ENCODE data around the gene PLXNA2.

Gene PLXNA2

DNA sequence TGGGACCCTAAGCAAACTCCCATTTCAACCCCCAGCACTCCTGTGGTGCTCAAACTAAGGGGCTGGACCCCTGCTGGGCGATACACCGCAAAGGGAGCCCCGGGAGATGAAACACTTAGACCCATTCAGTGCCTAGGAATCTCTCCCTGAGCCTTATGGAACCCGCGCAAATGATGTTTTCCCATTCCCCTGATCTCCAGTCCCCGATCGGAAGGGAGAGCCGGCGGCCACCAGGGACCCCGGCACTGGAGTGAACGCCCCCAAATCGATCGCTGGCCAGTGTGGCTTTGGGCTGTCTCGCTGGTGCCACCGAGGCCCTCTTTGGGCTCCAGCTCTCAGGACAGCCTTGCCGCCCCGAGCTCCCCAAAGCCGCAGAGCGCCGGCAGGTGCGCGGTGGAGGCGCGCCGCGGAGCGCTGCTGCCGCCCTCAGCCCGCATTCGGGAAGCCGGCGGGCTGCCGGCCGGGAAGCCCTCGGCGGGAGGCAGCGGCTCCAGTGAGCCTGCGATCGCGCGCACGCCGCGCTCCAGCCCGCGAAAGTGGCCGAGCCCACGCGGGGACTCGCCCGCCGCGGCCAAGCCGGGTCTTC lies 1.1 kb downstream of the PLXNA2 start:
- no peak for DNase-seq (ENCODE audit: low read depth)

DNA sequence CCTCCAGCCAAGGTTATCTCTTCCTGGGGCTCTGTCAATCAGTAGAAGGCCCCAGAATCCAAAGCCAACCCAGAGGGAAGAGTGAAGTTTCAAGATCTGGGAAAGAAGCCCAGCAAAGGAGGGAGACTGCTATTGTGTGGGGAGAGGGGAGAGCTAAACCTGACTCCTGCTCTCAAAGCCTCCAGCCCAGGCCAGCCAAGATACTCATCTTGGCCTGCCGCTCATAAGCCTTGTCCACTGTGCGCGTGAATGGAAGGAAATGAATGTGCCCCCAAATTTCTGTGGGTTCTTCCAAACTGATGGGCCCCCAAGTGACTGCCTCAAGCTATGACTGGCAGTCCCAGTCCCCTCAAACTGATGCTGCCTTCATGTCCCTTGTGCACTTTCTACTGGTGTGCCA lies 2.0 kb downstream of the PLXNA2 start:
- no peak for DNase-seq (ENCODE audit: low read depth)

DNA sequence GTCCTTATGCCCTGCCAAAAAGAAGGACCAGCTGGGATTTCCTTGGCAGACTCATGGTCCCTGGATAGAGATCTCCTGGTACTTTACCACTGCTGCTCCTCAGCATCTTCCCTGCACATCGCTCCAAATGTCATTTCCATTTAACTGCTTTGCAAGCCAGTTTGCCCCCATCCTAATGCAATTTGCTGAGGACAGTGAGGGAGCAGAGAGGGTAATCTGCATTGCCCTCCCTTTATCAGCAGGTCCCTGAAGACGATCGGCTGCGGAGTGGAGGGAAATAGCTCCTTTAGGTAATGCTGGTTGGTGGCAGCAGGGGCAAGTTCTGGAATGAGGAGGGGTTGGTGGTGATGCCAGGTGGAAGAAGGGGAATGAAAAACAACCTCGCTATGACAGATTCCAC lies 2.7 kb downstream of the PLXNA2 start:
- DNase-seq (ENCODE audit: low read depth): no peak

DNA sequence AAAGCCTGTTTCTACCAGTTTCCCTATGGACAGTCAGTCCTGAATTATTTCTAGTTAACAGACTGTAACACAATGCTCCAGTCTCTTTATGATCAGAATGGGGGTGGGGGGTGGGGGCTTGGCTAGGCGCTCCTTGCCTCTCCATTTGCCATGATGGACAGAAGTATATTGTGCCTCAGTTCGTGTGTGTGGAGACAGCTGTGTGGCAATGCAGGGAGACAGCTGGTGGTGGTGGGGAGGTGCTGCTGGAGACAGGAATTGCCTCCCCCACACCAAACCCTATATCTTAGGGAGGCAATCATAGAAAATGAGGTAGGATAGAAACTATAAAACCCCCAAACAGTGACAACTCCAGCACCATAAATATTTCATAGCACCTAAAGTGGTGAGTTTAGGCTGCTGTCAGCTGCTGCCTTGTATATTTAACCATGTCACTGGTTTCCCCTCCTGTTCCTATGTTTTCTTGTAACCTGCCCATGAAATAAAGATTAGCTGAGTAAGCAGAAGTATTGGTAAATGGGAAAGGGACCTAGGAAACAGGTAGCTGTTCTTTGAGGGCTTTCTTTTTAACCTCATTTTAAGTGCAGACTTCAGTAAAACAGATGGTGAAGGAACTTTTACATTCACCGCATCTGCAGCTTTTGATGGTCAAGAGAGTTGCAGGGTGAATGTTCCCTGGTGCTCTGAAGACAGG lies 3.4 kb downstream of the PLXNA2 start:
- DNase-seq (ENCODE audit: low read depth): no peak

DNA sequence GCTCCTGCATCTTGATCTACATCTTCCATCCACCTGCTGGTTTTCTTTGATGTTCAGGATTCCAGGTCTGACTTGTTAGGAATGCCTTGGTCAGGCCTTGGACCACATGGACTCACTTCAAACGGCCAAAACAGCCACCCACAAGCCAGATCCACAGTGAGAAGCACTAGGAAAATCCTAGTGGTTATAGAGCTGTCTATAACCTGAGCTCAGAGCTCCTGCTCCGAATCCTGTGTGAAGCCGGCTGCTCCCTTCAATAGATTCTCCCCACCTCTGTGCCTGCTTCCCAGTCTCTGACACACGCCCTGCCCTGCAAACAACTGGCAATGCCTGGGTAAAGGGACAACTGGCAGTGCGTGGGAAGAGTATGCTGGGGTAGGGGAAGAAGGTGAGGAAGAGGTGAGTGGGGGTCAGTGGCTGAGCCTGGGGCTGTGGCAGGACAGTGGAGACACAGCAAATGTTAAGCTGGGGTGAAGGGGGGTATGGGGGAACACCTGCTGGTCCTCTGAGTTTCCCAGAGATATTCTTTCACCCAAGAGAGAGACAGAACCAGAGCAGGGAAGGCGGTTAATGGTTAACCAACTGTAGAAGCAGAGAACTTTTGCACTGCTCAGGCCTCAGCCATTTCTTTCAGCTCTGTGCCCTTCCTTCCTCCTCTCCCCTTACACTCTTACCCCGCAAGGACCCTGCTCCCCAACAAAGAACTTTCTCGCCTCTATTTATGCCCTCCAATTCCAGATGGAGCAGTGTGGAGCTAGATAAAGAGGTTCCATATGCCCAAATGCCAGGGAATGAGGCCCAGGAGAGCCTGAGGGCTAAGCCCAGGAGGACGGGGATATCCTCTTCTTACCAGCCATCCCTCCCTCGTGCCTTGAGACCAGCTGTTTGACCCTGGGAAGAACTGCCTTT lies 4.5 kb downstream of the PLXNA2 start:
- DNase-seq (ENCODE audit: low read depth): no peak

DNA sequence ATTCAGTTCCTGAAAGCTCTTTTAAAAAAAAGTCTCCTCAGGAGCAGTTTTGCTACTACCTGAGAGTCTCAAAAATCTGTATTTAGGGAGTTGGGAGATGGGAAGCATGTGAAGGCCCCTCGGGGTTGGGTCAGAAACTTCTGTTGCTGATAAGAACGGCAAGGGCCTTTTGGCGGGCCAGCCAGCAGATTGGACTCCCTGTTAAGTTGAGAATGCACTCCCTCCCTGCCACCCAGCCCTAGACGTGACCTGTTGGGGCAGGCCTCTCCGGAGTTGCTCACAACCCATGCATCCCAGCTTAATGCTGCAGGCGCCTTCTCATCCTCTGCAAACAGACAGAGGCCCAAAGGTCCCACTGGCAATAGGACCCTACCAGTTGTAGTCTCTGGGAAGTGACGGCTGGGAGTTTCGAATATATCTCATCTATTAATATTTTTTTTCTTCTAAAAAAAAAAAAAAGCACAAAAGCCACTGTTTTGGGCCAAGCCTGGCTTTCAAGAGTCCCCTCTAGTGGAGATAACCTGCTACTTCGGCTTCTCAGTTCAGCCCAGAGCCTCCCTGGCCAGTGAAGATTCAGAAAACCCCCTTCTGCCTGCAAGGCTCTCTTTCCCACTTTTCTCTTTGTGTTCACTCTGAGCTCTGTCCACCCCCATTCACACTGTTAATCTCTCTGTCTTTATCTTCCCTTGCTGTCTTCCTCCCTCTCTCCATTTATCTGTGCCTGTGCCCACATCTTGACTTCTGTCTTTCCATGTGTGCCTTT lies 5.3 kb downstream of the PLXNA2 start:
- no peak for DNase-seq (ENCODE audit: low read depth)

DNA sequence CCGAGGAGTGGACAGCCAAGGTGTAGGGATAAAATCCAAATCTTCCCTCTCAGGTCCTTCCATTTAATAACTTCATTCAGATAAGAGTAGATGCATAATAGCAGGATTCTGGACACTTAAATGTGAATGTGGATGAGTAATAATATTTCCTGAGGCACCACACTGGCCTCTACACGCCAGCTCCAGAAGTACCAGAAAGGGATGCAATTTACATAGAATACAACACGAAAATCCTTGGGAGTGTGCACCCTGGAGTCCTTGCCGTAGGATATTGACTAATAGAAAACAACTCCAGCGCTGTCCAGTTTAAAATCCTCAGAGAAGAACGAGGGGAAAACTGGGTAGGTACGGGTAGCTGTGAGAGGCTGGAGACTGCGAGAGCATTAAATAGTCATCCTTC lies 6.9 kb downstream of the PLXNA2 start:
- DNase-seq (ENCODE audit: low read depth): no peak

DNA sequence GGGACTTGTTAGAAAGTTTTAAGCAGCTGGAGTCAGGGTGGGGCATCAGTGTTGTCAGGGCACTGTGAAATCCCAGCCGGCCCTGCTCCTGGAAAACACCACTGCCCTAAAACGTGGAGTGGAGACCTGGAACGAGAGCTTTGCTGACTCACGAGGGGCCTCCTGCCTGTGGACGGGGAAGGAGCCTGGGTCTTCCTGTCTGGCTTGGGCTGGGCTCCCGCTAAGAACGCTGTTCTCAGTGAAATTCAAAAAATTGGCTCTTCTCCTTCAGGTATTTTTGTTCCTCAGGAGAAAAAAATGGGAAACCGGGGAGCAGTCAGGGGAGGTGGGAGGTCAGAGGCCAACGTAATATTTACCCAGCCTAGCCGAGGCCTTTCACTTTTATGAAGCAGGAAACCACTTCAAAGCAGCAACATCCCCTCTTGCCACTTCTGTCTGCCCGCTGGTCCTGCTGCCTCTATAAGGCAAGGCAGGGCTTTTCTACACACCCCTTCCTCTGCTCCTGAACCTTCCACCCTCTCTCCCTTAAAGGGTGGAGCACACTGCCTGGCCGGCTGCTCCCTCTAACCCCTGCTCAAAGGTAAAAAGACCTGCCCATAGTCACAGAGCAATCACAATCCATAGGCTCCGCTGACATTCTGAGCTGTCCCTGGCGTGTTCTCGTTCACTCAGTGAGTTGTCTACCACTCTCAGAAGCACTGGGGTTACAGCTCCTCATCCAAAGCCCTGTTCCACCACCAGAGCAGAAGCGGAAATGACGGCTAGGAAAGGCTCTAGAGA lies 8.0 kb downstream of the PLXNA2 start:
- DNase-seq (ENCODE audit: low read depth): no peak

DNA sequence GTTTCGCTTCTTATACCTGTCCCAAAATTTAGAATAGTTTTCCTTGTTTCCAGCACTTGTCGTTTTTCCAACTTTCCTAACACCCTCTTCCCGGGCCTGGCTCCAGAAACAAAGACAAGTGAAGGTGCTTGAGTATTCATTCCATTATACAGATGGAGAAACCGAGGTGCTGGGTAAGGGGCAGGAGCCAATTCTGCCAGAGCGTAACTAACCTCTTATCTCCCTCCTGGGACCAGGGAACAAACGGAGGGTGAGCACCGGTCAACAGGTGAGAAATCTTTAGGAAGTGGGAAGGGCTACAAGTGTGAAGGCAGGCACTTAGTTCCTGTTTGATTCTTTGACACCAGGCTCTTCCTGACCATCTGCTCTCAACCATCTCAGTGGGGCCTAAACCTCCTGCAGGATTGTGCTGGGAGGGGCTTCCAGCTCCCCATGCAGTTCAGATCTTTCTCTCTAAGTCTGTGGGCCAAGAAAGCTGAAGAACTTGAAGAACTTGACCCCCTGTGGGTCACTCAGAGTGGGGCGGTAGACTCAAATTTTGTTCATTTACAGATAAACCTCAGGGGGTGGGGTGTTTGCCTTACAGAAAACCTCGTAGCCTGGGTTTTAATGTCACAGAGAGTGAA lies 8.7 kb downstream of the PLXNA2 start:
- DNase-seq (ENCODE audit: low read depth): no peak

DNA sequence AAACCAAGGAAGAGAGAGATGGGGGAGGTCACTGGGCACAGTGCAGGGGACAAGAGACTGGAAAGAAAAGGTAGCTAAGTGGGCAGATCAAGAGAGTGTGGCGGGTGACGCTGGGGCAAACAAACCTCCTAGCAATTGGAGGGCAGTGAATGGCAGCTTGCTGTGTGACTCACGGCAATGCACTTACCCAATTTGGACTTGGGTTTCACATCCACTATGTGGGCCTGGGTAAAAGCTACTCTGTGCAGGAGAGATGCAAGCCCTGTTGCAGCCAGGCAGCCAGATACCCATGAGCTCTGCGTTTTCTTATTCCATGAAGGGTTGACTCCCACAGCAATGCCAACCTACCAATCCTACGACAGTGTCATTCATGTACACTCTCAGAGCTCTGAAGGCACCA lies 9.5 kb downstream of the PLXNA2 start:
- DNase-seq (ENCODE audit: low read depth): no peak

DNA sequence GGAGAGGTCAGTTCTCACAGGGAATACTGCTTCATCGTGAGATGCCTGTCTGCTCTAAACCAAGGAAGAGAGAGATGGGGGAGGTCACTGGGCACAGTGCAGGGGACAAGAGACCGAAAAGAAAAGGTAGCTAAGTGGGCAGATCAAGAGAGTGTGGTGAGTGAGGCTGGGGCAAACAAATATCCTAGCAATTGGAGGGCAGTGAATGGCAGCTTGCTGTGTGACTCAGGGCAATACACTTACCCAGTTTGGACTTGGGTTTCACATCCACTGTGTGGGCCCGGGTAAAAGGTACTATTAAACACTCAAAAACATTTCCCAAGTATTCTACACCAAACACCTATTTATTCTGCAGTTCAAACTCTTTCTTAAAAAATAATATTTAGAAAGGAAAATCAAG lies 10.2 kb downstream of the PLXNA2 start:
- DNase-seq (ENCODE audit: low read depth): no peak

DNA sequence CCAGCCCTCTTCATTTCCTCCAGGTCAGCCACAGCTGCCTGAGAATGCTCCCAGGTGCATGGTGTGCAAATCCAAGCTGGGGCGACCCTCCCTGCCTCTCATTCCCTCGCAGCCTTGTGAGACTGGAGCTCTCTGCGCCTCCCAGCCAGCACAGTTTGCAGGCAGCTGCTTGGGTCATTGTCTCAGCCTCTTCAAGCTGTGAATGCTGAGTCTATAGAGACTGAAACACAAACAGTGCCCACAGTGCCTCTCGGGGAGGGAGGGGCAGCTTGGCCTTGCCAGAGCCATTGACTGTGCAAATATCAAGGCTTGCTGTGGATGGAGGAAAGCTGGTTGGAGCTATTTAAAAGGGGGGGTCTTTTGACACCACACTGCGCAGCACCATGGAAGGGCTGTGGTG lies 10.6 kb downstream of the PLXNA2 start:
- no peak for DNase-seq (ENCODE audit: low read depth)

DNA sequence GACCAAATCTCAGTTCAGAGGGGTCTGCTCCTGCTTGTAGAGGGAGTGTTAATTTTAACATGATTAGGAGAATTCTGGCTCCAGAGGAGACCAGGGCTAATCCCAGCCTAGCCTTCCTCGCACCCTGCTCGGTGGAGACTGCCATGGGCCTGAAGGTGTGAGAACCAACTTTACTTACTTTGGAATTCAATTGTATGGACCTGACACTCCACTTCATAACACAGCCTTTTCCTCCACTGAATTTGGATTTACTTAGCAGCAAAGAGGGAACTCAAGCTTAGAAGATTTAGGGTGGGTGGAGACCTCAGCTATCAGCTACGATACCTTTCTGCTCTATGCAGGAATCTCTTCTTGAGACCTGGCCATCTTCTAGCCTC lies 11.5 kb downstream of the PLXNA2 start:
- DNase-seq (ENCODE audit: low read depth): no peak

DNA sequence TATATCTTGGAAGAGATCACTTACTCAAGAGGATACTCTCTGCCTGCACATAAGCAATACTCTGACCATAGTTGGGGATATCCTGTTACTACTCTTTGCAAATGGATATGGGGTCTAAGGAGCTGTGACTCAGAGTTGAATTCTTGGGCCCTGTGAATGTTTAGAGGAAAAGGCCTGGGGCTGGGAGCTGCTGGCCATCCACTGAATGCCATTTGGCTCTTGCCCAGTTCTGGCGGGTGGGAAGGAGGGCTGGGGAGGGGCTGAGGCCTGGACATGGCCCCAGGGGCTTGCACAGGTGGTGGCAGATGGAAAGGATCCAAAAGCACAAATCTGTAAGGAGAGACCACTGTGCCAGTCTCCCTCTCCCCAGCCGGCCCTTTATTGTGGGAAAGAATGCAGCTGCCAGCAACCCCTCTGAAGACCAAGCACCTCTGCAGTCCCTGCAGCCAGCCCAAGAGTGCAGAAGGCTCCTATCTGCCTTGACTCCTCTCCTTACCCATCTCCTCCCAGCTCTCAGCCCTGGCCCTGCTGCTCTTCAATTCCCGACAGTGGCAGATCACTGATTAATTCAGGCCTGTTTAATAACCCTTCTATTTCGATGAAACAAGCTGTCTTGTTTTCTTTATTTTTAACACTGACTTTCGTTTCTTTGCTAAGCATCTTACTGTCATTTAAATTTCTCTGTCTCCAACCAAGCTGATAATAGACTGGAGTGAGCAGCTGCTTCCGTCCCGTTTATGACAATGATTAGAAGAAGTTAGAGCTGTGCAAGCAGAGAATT lies 12.1 kb downstream of the PLXNA2 start:
- no peak for DNase-seq (ENCODE audit: low read depth)

DNA sequence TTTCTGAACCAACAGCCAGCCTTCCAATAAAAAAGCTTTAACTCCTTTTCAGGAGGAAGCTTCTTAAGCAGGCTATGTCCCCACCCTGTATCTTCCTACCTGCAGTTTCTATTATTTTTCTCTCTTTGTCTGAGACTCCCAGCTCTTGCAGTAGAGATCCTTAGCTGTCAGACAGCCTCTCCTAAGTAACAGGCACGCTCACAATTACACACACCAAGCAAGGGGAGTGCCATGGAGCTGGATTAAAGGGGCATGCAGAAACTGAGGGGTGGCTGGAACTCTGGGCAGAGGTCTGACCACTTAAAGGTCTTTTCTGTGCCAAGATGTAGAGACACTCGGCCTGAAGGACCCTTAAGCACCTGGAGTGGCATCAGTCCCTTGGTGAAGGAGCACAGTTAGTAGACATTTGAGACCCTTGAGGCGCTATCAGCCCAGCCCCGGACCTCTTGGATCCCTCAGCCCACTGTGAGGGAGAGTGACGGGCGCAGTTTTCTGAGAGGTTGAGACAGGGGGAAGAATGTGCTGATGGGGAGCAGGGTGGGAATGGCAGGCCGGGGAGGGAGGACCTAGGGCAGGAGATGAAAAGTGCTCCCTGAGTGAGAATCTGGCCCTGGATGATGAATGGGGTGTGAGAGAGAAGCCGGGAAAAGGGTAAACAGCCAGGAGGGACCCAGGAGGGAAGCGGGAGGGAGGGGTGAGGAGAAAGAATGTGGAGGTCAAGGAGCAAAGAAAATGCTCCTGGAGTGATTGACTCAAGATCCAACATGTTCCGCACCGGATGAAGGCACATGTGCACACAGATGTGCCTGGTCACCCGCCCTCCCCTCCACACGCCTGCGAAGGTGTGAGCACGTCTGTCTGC lies 13.3 kb downstream of the PLXNA2 start:
- DNase-seq (ENCODE audit: low read depth): no peak

DNA sequence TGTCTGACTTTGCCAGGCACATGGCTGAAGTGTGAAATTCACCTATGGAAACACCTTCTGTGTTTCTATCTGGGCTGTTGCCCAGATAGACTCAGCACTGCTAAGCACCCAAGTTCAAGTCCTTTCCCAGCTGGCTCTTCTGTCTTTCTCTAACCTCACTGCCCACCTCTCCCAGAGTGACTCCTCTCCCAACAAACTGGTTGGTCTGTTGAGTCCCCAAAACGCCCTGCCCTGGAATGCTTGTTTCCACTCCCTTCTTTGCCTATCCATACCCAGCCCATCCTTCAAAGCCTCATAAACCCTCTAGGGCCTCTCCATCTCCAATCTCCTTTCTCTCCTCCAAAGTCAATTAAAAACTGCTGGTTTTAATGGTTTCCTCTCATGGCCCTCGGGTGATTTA lies 15.6 kb downstream of the PLXNA2 start:
- no peak for DNase-seq (ENCODE audit: low read depth)

DNA sequence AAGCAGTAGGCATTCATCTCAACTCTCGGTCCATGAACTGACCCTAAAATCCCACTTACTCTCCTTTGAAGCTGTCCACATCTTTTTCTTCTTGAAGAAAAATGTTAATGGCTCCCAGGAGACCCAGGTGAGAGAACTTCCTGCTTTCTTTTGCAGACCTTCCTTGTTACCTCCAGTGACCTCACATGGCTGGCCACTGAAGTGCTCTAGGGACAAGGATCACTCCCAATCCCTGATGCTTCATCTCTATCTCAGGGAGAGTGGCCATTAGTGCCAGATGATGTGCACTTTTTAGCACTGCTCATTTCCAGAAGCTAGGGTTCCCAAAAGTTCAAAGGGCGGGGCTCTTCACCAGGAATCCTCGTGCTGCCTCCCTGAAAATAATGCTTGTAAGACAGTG lies 16.2 kb downstream of the PLXNA2 start:
- DNase-seq (ENCODE audit: low read depth): no peak

DNA sequence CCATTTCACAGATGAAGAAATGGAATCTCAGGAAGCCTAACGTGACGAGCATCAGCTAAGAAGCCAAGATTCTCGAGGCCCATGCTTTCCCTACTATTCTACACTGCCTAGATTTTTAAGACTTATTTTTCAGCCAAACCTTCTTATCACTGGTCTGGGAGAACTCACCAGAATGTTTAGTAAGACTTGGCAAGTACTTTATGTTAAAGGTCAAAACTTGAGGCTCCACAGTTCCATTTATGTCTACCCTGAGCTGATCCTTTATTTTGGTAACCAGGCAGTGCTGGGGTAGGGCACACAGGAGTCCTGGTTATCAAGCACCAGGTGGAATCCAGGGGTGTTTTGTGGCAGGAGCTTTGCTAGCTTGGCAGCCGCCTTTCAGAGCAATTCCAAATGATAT lies 16.8 kb downstream of the PLXNA2 start:
- no peak for DNase-seq (ENCODE audit: low read depth)
